ELF-1 (cell line): Measurements from ENCODE around the gene PODN.

ENCODE experiments used
- DNase-seq: peaks from one replicate; pipeline ENCODE4 v3.0.0-alpha.2; 2016; ENCODE audit warnings: low read depth, low spot score

The PODN gene

GRCh38 chr1:53089478-53090226, 27.6 kb downstream of the PODN start:
- no peak for DNase-seq

DNA sequence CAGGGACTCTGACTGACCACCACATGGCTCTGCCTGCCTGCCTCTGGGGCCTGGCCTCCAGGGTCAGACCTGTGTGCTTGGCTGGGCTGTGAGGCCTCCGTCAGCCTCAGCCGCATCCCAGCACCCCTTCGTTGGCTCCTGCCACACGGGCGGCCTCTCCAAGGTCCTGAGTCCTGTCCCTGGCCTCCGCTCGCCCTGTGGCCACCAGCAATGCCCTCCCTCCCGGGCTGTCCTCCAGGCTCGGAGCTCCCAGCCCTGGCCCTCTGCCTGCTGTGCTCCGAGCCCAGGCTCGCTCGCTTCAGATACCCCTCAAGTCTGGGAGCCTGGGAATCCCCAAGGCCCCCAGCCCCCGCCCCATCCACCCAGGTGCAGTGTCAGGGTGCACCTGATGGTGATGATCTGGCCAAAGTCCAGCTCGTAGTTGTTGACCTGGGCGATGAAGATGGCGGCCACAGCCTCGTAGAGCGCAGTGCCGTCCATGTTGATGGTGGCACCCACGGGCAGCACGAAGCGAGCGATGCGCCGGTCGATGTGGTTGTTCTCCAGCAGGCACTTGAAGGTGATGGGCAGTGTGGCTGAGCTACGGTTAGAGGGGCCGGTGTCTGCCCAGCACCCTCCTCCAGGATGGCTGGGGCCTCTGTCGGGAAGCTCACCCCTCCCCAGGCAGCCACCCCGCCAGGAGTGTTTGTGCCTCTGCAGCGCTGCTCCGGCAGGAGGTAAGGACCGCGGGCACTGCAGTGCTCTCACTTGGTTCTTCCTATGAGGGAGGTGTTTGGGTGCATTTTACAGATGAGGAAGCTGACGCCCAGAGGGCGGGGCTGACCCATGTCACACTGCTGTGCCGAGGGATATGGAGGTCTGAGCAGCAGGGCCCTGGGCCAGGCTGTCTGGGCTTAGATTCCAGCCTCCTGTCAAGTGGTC, 28.5 kb downstream of the PODN start:
- no peak for DNase-seq

DNA sequence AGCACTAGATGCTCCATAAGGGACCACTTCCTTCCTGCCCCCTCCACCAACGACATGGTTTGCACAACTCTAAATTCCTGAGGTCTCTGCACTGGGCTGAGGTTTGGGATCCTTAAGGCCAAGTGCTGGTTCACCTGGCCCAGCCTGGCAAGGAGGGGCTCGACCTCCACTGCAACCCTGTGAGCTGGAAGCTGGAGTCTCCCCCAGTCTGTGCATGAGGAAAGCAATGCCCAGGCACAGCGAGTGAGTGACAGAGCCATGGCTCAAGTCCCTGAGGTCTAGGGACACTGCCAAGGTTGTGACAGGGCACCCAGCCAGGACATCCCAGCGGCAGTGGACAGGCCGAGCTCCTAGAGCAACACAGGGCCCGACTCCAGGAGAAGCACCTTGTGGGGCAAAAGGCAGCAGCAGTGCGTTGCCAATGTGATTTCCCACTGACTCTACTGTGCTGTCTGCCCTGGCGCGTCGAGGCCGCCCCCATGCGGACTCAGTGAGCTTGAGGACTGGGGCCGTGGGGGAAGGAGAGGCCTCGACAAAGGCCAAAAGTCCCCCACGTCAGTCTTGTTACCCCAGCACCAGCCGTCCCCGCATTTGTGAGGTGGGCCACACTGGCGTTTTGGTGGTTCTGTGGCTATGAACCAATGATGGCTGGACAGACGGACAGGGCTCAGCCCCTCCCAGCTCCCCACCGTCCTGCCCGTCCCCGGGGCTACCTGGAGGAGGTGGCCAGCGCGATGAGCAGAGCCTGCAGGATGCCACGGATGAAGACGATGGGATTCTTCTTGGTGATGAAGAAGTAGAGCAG, 30.0 kb downstream of the PODN start:
- DNase-seq = no peak

DNA sequence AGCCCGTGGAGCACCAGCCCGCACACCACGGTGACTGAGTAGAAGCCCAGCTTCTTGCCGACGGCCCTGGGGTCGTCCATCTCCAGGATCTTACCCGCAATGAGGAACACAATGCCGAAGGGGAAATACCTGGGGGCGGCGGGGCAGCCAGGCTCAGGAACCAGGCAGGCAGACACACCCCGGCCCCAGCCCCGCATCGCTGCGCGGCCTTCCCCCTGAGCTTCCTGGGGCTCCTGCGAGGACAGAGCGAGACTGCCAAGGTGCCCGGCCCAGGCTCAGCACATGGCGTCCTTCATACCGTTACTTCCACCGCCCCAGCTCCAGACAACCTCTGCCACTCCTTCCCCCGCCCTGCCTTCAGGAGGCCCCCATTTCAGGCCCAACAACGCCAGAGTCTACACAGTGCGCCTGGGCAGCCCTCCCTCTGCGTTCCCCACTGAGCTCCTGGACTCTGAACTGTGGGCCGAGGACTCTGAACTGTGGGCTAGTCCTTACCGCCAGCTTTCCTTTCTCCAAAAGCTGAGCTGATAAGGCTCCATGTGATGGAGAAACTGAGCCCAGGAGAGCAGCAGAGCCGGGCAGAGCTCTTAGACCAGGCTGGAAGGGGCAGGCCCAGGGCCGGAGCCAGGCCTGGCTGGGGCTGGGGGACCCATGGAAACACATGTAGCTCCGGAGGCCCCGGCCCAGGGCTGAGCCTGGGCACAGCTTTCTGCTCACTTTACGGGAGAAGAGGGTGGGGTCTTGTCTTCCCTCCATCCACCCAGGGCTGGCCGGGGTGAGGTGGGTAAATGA, 30.8 kb downstream of the PODN start:
- DNase-seq = no peak

- DNase-seq = no peak
Measured at GRCh38 chr1:53093451-53093754, 31.4 kb downstream of the PODN start.

- DNase-seq = no peak
Measured at GRCh38 chr1:53093778-53094532, 31.9 kb downstream of the PODN start.

GRCh38 chr1:53094533-53094919, 32.5 kb downstream of the PODN start:
- DNase-seq = no peak

DNA sequence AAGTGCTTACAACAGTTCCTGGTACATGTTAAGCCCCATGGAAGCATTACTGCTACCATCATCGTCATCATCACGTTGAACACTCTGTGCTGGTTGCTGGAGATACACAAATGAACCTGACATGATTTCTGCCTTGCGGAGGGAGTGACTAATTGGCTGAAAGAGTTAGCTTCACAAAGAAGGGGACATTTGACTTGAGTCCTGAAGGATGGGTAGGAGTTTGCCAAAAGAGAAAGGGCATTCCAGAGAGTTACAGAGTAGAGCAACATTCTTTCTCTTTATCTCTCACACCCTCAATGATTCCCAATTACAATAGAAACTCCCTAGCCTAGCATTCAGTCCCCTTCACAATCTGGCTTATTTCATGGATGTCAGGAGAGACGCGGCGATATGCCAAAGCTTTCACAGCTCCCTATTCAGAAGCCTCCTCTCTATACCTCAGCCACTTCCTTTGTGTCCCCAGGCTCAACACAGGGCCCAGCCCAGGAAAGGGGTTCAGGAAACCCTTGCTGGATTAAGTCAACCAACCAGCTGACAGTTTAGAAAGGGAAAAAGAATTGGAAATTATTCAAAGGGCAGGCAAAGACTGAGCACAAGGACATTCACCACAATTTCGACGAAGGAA, 42.4 kb downstream of the PODN start:
- no peak for DNase-seq

DNA sequence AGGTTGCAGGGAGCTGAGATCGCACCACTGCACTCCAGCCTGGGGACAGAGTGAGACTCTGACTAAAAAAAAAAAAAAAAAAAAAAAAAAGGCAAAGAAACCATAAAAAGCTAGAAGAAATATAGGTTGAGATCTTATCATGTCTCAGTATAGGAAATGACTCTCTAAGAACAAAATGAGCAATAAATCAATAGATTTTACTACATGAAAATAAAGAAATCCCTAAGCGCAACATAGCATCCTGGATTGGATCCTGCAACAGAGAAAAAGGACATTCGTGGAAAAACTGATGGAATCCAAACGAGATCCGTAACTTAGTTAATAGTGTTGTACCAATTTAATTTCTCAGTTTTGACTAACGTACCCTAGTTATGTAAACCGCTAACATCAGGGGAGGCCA, 45.1 kb downstream of the PODN start:
- DNase-seq = no peak

DNA sequence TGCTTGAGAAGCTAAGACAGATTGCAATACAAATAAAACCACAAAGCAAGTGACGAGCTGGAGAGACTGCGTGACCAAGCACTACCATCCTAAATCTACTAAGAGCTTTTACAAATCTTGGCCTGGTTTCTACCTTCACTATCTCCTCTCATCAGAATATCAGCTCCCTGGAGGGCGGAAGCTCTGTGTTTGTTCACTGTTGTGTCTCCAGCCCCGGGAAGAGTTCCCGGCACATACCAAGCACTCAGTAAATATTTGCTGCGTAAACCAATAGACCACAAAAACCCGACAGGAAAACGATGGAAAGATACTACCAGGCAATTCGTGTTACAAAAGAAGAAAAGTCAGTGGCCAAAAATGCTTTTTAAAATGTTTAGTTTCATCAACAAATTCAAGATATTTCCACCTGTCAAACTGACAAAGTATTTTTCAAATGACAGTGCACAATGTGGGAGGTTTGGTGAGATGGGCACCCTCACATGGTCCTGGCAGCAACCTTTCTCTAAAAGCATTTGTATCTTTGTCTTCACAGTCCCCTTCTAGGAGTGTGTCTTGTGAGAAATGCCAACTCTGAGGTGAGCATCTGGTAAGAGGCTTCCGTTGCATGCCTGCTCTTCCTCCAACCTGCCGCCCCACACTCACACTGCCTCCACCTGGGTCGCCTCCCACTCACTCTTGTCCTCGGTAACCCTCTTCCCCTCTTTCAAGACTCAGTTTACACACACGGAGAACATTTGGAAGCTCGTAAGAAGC, 45.7 kb downstream of the PODN start:
- DNase-seq = peak; percentile 53

- DNase-seq = no peak
Measured at GRCh38 chr1:53108646-53109580, 46.9 kb downstream of the PODN start.

DNA sequence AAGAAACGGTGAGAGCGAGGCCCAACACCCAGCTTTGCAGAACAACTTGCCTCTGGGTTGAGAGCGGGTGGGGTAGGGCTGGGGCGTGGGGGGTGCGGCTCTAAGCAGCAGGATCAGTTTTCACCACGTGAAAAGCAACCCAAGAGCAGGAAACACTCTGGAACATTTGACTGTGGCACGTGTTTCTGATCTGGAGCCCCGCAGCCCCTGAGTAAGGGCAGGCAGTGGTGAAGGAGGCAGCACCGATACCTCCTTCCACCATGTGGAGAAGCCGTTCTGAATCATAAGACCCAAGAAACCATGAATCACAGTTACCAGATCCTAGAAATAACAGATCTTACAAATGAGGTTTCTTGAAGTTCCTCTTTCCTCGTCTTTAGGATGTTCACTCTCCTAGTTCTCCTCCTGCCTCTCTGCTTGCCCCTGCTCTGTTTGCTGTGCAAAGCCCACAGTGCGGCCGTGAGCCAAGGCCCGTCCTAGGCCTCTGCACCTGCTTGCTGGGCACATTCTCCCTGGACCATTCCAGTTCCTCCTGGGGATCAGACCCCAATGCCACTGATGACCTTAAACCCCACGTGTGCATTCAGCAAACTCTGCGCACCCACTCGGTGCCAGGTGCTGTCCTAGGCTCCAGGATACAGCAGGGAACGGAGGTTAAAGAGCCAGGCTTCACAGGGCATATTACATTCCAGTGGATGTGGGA, 48.5 kb downstream of the PODN start:
- DNase-seq = no peak

DNA sequence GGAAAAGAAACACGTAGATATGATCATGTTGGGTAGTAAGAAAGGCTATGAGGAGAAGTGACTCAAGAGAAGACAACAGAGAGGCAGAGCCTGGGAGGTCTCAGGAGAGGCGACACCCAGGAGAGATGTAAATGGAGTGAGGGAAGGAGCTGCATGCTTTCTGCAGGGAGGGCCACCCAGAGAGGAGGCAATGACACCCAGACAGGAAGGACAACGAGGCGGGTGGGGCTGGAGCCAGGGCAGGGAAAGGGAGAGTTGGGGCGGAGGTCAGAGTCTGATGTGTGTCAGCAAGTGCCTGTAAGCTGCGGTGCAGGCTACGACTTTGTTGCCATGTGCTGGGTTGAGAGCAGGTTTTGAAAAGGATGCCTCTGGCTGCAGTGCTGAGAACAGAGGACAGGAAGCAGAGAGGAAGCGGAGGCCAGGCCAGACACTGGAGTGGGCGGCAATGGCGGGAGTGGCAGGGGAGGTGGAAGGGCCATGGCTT, 49.1 kb downstream of the PODN start:
- peak; percentile 39 for DNase-seq

GRCh38 chr1:53111693-53112092, 49.7 kb downstream of the PODN start:
- DNase-seq = no peak

- DNase-seq = peak; percentile 68
Measured at GRCh38 chr1:53112271-53112774, 50.3 kb downstream of the PODN start.

- no peak for DNase-seq
Measured at GRCh38 chr1:53112861-53113260, 50.8 kb downstream of the PODN start.

GRCh38 chr1:53114090-53114489, 52.1 kb downstream of the PODN start:
- DNase-seq = no peak
